IMR-90 (cell line): ENCODE results near the gene TBC1D22B. TPM values are rescaled to one million over a fixed set of nuclear protein-coding genes. Genes with fewer than 3 reads are reported as not detected.

Source experiments
- ATAC-seq: fragments of 200-7000 bp; cut with Tn5 transposase; 2 replicates; pipeline ENCODE4 v1.9.1; 2020; ENCODE audit warnings: low read depth, mild to moderate bottlenecking, moderate library complexity
- BruUV-seq: library from RNA; stranded (reverse); fragments of 400-500 nt; replicated peaks from 2 replicates; lab custom pipeline; 2021; lab: Mats Ljungman, UMichigan
- CTCF ChIA-PET: fragments of 300-600 bp; formaldehyde crosslinking; extraction: SDS; loops from one replicate; lab custom pipeline; 2021; ENCODE audit warnings: antibody characterized with exemption; lab: Yijun Ruan, JAX
- POLR2A ChIA-PET: fragments of 300-600 bp; sonication (Branson Sonifier 250); formaldehyde crosslinking; loops from one replicate; lab custom pipeline; 2022; ENCODE audit warnings: antibody characterized with exemption; ENCODE audit not compliant: unreplicated experiment; lab: Charles Lee
- DNase-seq: peaks from one replicate; pipeline ENCODE4 v3.0.0; 2013
- H2AFZ ChIP-seq: replicated peaks from 2 replicates; pipeline ENCODE3; 2013; ENCODE audit warnings: low read length, mild to moderate bottlenecking; ENCODE audit not compliant: poor library complexity
- H2AK5ac ChIP-seq: 2 replicates; pipeline ENCODE4 v1.6.1; 2013; ENCODE audit warnings: low read depth, low read length, inconsistent platforms
- H2AK9ac ChIP-seq: replicated peaks from 2 replicates; pipeline ENCODE3; 2013; ENCODE audit warnings: mild to moderate bottlenecking, low read depth, low read length, moderate library complexity; ENCODE audit not compliant: poor library complexity
- H2BK120ac ChIP-seq: 2 replicates; pipeline ENCODE4 v1.6.1; 2013; ENCODE audit warnings: low read depth, low read length, inconsistent platforms
- H2BK15ac ChIP-seq: 3 replicates; pipeline ENCODE4 v1.6.1; 2013; ENCODE audit warnings: low read depth, low read length, inconsistent platforms
- H2BK20ac ChIP-seq: 2 replicates; pipeline ENCODE4 v1.6.1; 2013; ENCODE audit warnings: low read depth, mild to moderate bottlenecking, inconsistent platforms, low read length, moderate library complexity
- H2BK5ac ChIP-seq: 2 replicates; pipeline ENCODE4 v1.6.1; 2013; ENCODE audit warnings: mild to moderate bottlenecking, low read depth, low read length, inconsistent platforms; ENCODE audit not compliant: poor library complexity, severe bottlenecking
- H3K14ac ChIP-seq: replicated peaks from 2 replicates; pipeline ENCODE4 v1.6.1; 2013; ENCODE audit warnings: low read depth, low read length, inconsistent platforms
- H3K18ac ChIP-seq: 2 replicates; pipeline ENCODE4 v1.6.1; 2013; ENCODE audit warnings: low read depth, low read length, control low read depth
- H3K23ac ChIP-seq: 2 replicates; pipeline ENCODE4 v1.6.1; 2013; ENCODE audit warnings: low read depth, low read length, inconsistent platforms
- H3K27ac ChIP-seq: 2 replicates; pipeline ENCODE4 v1.5.1; 2013; ENCODE audit warnings: mild to moderate bottlenecking, control low read depth, low read length; ENCODE audit not compliant: insufficient read depth
- H3K27me3 ChIP-seq: 2 replicates; pipeline ENCODE4 v1.6.1; 2013; ENCODE audit warnings: low read length; ENCODE audit not compliant: control insufficient read depth, insufficient read depth
- H3K36me3 ChIP-seq: 2 replicates; pipeline ENCODE4 v1.6.1; 2013; ENCODE audit warnings: low read length, mixed read lengths; ENCODE audit not compliant: control insufficient read depth, insufficient read depth
- H3K4ac ChIP-seq: 2 replicates; pipeline ENCODE4 v1.6.1; 2013; ENCODE audit warnings: low read depth, low read length, inconsistent platforms
- H3K4me1 ChIP-seq: 2 replicates; pipeline ENCODE4 v1.6.1; 2013; ENCODE audit warnings: low read length, mixed read lengths; ENCODE audit not compliant: control insufficient read depth, insufficient read depth
- H3K4me2 ChIP-seq: 2 replicates; pipeline ENCODE4 v1.6.1; 2013; ENCODE audit warnings: low read depth, mild to moderate bottlenecking, control low read depth, low read length, moderate library complexity
- H3K4me3 ChIP-seq: 2 replicates; pipeline ENCODE4 v1.5.1; 2013; ENCODE audit warnings: low read depth, mild to moderate bottlenecking, control low read depth, low read length, moderate library complexity; ENCODE audit not compliant: insufficient read depth
- H3K56ac ChIP-seq: 2 replicates; pipeline ENCODE4 v1.6.1; 2013; ENCODE audit warnings: low read length, inconsistent platforms; ENCODE audit not compliant: insufficient read depth; ENCODE audit errors: extremely low read depth
- H3K79me1 ChIP-seq, 2 experiments: 2 replicates each; pipeline ENCODE4 v1.6.1; 2013; ENCODE audit warnings: low read length in 2 of 2, inconsistent platforms in 1 of 2, low read depth in 1 of 2
- H3K9ac ChIP-seq: 2 replicates; pipeline ENCODE4 v1.6.1; 2013; ENCODE audit warnings: low read depth, low read length, control low read depth
- H3K9me1 ChIP-seq: 2 replicates; pipeline ENCODE4 v1.6.1; 2013; ENCODE audit warnings: low read length, inconsistent platforms; ENCODE audit not compliant: insufficient read depth
- H3K9me3 ChIP-seq: 2 replicates; pipeline ENCODE4 v1.6.1; 2013; ENCODE audit warnings: low read length; ENCODE audit not compliant: control insufficient read depth, insufficient read depth
- H4K20me1 ChIP-seq: 2 replicates; pipeline ENCODE4 v1.6.1; 2013; ENCODE audit warnings: low read length, inconsistent platforms; ENCODE audit not compliant: insufficient read depth
- H4K5ac ChIP-seq: 2 replicates; pipeline ENCODE4 v1.6.1; 2013; ENCODE audit warnings: mild to moderate bottlenecking, low read depth, low read length, control low read depth
- H4K8ac ChIP-seq, 2 experiments: 2 replicates each; pipeline ENCODE4 v1.6.1; 2013; ENCODE audit warnings: low read depth in 2 of 2, low read length in 2 of 2, control low read depth in 1 of 2, inconsistent platforms in 1 of 2
- H4K91ac ChIP-seq: 2 replicates; pipeline ENCODE4 v1.6.1; 2013; ENCODE audit warnings: low read depth, low read length, inconsistent platforms; ENCODE audit not compliant: insufficient read depth
- CTCF ChIP-seq: conservative IDR thresholded peaks from 2 replicates; pipeline ENCODE4 v1.5.1; 2012; ENCODE audit warnings: mild to moderate bottlenecking, low read depth, low read length, improper control_type of control experiment
- MAZ ChIP-seq: IDR thresholded peaks from 2 replicates; pipeline ENCODE4 v1.6.1; 2012; ENCODE audit warnings: low read depth, mild to moderate bottlenecking, low read length, improper control_type of control experiment, moderate library complexity, borderline replicate concordance
- POLR2A ChIP-seq: IDR thresholded peaks from 2 replicates; pipeline ENCODE4 v1.6.1; 2012; ENCODE audit warnings: mild to moderate bottlenecking, low read depth, low read length
- RAD21 ChIP-seq: IDR thresholded peaks from 2 replicates; pipeline ENCODE4 v1.6.1; 2012; ENCODE audit warnings: low read length, improper control_type of control experiment
- RFX5 ChIP-seq: IDR thresholded peaks from 2 replicates; pipeline ENCODE4 v1.8.0; 2012; ENCODE audit warnings: low read depth, mild to moderate bottlenecking, low read length, moderate library complexity
- WGBS, 2 experiments: methylation state at CpG; one replicate each; pipeline versions ENCODE4 v1.1.5 to v1.1.7; 2013; ENCODE audit warnings: missing lambda C conversion rate in 2 of 2; ENCODE audit not compliant: insufficient read length in 1 of 2; ENCODE audit errors: extremely low coverage in 2 of 2; 5-methylcytosine and 5-hydroxymethylcytosine counted together
- dilution Hi-C: fragments of 300-500 bp; cut with HindIII; formaldehyde crosslinking; loops from one replicate; pipeline ENCODE4 v1.14.3; 2018; ENCODE audit warnings: low sequenced_read_pairs; ENCODE audit not compliant: unreplicated experiment
- in situ Hi-C: fragments of 300-500 bp; cut with MboI; formaldehyde crosslinking; loops from 3 replicates; pipeline ENCODE4 v1.14.3; 2019; ENCODE audit warnings: low sequenced_read_pairs, inconsistent platforms, mixed read lengths
- intact Hi-C: fragments of 100-400 bp; cut with micrococcal nuclease; formaldehyde crosslinking; loops from 2 replicates; pipeline ENCODE4 v1.10.0; 2022
- polyA plus RNA-seq, 3 experiments: library from polyadenylated mRNA; depleted of rRNA; stranded (reverse); fragments of >200 nt; gene quantifications; 2 replicates each; pipeline ENCODE4 v1.2.3, GENCODE V29; 2012; ENCODE audit warnings: low replicate concordance in 1 of 3
- total RNA-seq: library from RNA; depleted of rRNA; stranded (reverse); fragments of >200 nt; gene quantifications from 2 replicates; pipeline ENCODE4 v1.2.3, GENCODE V29; 2012

The TBC1D22B gene
- total and polyA plus RNA-seq, 2 of the 4 experiments (the other 2 are of a cell fraction), result 6.6 to 7.5 TPM

- Histone ChIP-seq H3K14ac (no peak overlapping the region), H3K9me1 (peaks cover 17% of the 10 kb centered on the region), H4K20me1 (peaks cover 9% of the 10 kb centered on the region; the same call in 1 of the 2 replicates), H4K5ac (no peak overlapping the region), H3K9ac (no peak overlapping the region), H3K23ac (no peak overlapping the region), H3K79me1 (peaks cover 0 to 11% of the 10 kb centered on the region in 2 experiments; a peak in 2 of 4 replicates), H2AK9ac (no peak overlapping the region), H2AK5ac (0 out of 2 replicates have a peak overlapping the region, but pooled peaks have one; percentile 30), H3K18ac (no peak overlapping the region), H3K4me2 (no peak overlapping the region), H3K4ac (no peak overlapping the region), H3K36me3 (peaks cover 22% of the 10 kb centered on the region), H2BK15ac (no peak overlapping the region), H2AFZ (no peak overlapping the region), H4K8ac (no peak overlapping the region), H3K4me1 (peaks cover 18% of the 10 kb centered on the region), H4K91ac (no peak overlapping the region), H2BK20ac (no peak overlapping the region), H3K27me3 (no peaks in the 10 kb centered on the region), H2BK120ac (no peak overlapping the region), H3K9me3 (no peaks in the 10 kb centered on the region), H3K4me3 (no peak overlapping the region), H3K56ac (no peak overlapping the region), H3K27ac (peak overlapping the region; percentile 32; the same call in 1 of the 2 replicates), H2BK5ac (no peak overlapping the region)
- dilution Hi-C loops (no loop called here), intact Hi-C loops (loop anchor here (2.0 kb wide), 1 partner anchor 51 kb away; the partner anchor contains the start of gene TBC1D22B), in situ Hi-C loops (no loop called here)
- no peak for TF ChIP-seq MAZ
- no peak for TF ChIP-seq CTCF
- TF ChIP-seq POLR2A, result no peak
- TF ChIP-seq RAD21, result no peak
- no peak for TF ChIP-seq RFX5
- WGBS, 2 experiments, result 27% methylated on average over 2 of the region's 5 CpGs; no CpG with 5 or more reads in 1 of the 2 experiments
- ChIA-PET CTCF (interaction anchor here (0.6 kb wide), 1 partner anchor 164 kb away, joined by 4 read pairs; no protein-coding TSS in a partner anchor), POLR2A (no interaction called here)
- DNase-seq (peak; percentile 76), ATAC-seq (peak; percentile 41)
- BruUV-seq, result no TSS peak
Measured at GRCh38 chr6:37308069-37308815, 50.7 kb downstream of the TBC1D22B start.
